Measurements from ENCODE around the gene ADCY9. TPM values are rescaled to one million over a fixed set of nuclear protein-coding genes. Genes with fewer than 3 reads are reported as not detected.

ADCY9 gene
- total and polyA plus RNA-seq, 2 experiments from 2014 or later = 2.2 to 18.3 TPM

- TF ChIP-seq ZNF462 (CRISPR knock-in tag; IDR thresholded peaks at IDR 0.05) (no peak), EZH2 (IDR thresholded peaks at IDR 0.05; ENCODE audit: low read depth, unreplicated experiment) (no peak)
These were observed 150.9 kb downstream of the ADCY9 start (continued) for GRCh38 chr16:3965306-3965705.

DNA sequence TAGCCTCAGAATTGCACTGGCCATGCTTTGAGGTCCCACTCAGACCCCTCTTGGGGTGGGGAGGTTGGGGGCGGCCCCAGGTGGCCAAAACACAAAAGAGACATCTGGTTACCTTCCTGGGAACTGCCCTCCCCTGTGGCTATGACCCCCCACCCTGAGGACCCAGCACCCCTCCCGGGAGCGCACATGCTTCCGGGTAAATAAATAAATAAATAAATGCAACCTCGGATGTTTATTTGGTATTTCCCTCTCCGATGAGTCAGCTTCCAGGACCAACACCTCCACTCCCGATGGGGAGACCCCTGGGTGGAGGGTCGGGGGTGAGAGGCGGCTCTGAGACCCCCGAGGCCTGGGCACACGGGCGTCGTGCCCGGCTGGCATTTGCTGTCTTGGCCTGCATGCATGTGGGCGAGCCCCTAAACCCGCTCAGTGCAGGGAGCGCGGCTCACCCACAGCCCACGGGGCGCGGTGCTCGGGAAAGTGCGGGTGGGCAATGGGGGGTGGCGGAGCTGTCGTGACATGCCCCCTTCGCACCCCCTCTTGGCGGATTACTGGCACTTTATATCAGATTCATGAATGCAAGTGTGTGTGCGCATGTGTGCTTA, 151.5 kb downstream of the ADCY9 start:
- H3K4me1 ChIP-seq (ENCODE audit: insufficient read depth) = peaks cover 15% of the 10 kb centered on the region
- Mint-ChIP-seq H3K27ac (no peak overlapping the region), H3K36me3 (ENCODE audit: low read depth) (peaks cover 6% of the 10 kb centered on the region; the same call in 1 of the 3 replicates)

More for the DNA sequence above, 151.5 kb downstream of the ADCY9 start:
- Histone ChIP-seq H3K36me3 (ENCODE audit: insufficient read depth) (no peaks in the 10 kb centered on the region), H3K27me3 (ENCODE audit: insufficient read depth) (no peaks in the 10 kb centered on the region), H3K4me2 (no peak overlapping the region), H4K20me1 (replicated peaks; ENCODE audit: insufficient read depth) (no peaks in the 10 kb centered on the region), H2AFZ (no peak overlapping the region), H3K4me3 (no peak overlapping the region), H3F3A (replicated peaks; ENCODE audit: low read depth) (no peaks in the 10 kb centered on the region), H3K9me2 (ENCODE audit: insufficient read depth) (no peaks in the 10 kb centered on the region), H3K79me2 (replicated peaks; ENCODE audit: insufficient read depth) (no peaks in the 10 kb centered on the region), H3K27ac (ENCODE audit: low read depth) (no peak overlapping the region)
- Mint-ChIP-seq H3K4me3 (no peak overlapping the region; the same call in 2 of the 3 replicates), H3K27me3 (ENCODE audit: insufficient read depth, low read depth, poor library complexity) (peaks cover 7% of the 10 kb centered on the region), H3K4me1 (peaks cover 22% of the 10 kb centered on the region), H3K9me3 (no peaks in the 10 kb centered on the region)
- TF ChIP-seq ZNF114 (CRISPR knock-in tag; IDR thresholded peaks at IDR 0.05) (no peak), POLR2AphosphoS5 (IDR thresholded peaks at IDR 0.05; ENCODE audit: low read depth) (no peak), EZH2phosphoT487 (IDR thresholded peaks at IDR 0.05; ENCODE audit: unreplicated experiment) (no peak)
- TF ChIP-seq, protein P1, sequence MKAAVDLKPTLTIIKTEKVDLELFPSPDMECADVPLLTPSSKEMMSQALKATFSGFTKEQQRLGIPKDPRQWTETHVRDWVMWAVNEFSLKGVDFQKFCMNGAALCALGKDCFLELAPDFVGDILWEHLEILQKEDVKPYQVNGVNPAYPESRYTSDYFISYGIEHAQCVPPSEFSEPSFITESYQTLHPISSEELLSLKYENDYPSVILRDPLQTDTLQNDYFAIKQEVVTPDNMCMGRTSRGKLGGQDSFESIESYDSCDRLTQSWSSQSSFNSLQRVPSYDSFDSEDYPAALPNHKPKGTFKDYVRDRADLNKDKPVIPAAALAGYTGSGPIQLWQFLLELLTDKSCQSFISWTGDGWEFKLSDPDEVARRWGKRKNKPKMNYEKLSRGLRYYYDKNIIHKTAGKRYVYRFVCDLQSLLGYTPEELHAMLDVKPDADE (IDR thresholded peaks at IDR 0.05) = no peak
- no peak for DNase-seq (ENCODE audit: low spot score)
- no peak for ATAC-seq

All from GM23338 (cell line).